ENCODE data around the gene MARCO.

GRCh38 chr2:118968042-118968441 lies 26.0 kb downstream of the MARCO start:
- no peak for TF ChIP-seq POLR2A (IDR thresholded peaks at IDR 0.05)
- TF ChIP-seq CTCF (IDR thresholded peaks at IDR 0.05): no peak
